ENCODE data around the gene SH2D3A. TPM values are rescaled to one million over a fixed set of nuclear protein-coding genes. Genes with fewer than 3 reads are reported as not detected.

The SH2D3A gene
- total RNA-seq, 1 experiment from 2014 or later, result 17.9 TPM

DNA sequence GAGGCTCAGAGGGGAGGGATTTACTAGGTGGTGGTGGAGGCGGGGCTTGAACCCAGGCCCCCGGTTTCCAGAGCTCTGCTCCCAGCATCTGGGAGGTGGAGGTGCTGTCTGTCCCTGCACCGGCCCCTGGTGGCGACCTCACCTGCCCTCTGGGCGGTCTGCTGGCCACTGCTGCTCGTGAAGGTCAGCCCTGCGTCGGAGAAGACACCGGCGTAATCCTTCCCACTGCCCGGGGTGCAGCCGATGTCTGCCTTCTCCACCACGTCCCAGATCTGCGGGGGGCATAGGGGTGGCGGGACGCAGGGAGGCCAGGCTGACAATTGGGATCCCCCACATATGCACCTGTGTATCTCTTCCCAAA, 59.6 kb downstream of the SH2D3A start:
- Histone ChIP-seq H3K4ac (ENCODE audit: low read depth, low read length) (no peak overlapping the region), H2AK5ac (ENCODE audit: insufficient read length, low read length) (no peak overlapping the region), H3K23ac (ENCODE audit: insufficient read length, low read depth, low read length) (no peak overlapping the region), H2BK5ac (ENCODE audit: insufficient read length, low read length) (no peak overlapping the region), H3K27me3 (ENCODE audit: insufficient read depth, low read length) (no peaks in the 10 kb centered on the region; the same call in 1 of the 2 replicates), H3T11ph (ENCODE audit: low read length) (no peak overlapping the region), H3K23me2 (ENCODE audit: insufficient read length, low read depth, low read length, poor library complexity, severe bottlenecking) (no peaks in the 10 kb centered on the region), H2BK120ac (ENCODE audit: low read depth, low read length, poor library complexity, severe bottlenecking) (no peak overlapping the region), H3K79me2 (ENCODE audit: insufficient read depth, low read length) (no peaks in the 10 kb centered on the region), H2BK15ac (ENCODE audit: low read depth, low read length) (no peak overlapping the region), H3K79me1 (ENCODE audit: insufficient read depth, low read depth, low read length, poor library complexity, severe bottlenecking) (no peaks in the 10 kb centered on the region), H4K8ac (replicated peaks; ENCODE audit: insufficient read length, low read depth, low read length) (no peak overlapping the region), H3K56ac (ENCODE audit: insufficient read length, low read depth, low read length) (no peak overlapping the region), H3K27ac (ENCODE audit: insufficient read length, low read depth, low read length) (no peak overlapping the region), H2BK20ac (ENCODE audit: low read depth, low read length, poor library complexity, severe bottlenecking) (no peak overlapping the region), H3K14ac (ENCODE audit: insufficient read depth, low read length) (no peak overlapping the region), H3K9me3 (ENCODE audit: control insufficient read depth, low read depth, low read length) (no peaks in the 10 kb centered on the region), H2AFZ (ENCODE audit: low read length) (no peak overlapping the region), H3K4me1 (ENCODE audit: insufficient read depth, low read length) (no peaks in the 10 kb centered on the region), H4K91ac (ENCODE audit: insufficient read length, low read depth, low read length) (no peak overlapping the region), H3K4me2 (ENCODE audit: insufficient read depth, insufficient read length, low read length) (no peak overlapping the region), H4K5ac (ENCODE audit: insufficient read length, low read depth, low read length) (no peak overlapping the region), H4K20me1 (ENCODE audit: control insufficient read depth, insufficient read depth, insufficient read length) (no peaks in the 10 kb centered on the region), H2BK12ac (ENCODE audit: insufficient read length, low read depth, low read length) (no peak overlapping the region), H3K9ac (ENCODE audit: extremely low read depth, insufficient read length, low read length) (no peak overlapping the region), H3K18ac (ENCODE audit: insufficient read length, low read depth, low read length) (no peak overlapping the region)
- no peak for TF ChIP-seq CTCF (conservative IDR thresholded peaks at IDR 0.05)
- H3K27ac Mint-ChIP-seq, result no peak overlapping the region
- H3K4me3 Mint-ChIP-seq, result no peak overlapping the region
- H3K27me3 Mint-ChIP-seq (ENCODE audit: low read depth), result peaks cover 44% of the 10 kb centered on the region
- no peaks in the 10 kb centered on the region; a peak in 1 of 7 replicates for H3K36me3 Mint-ChIP-seq (ENCODE audit: insufficient read depth in 1 of 3, low read depth in 3 of 3)
- WGBS (ENCODE audit: extremely low coverage, insufficient read length, low lambda C conversion rate), result no CpG with 5 or more reads among the region's 16 CpGs
- H3K4me1 Mint-ChIP-seq, result peaks cover 14 to 26% of the 10 kb centered on the region in 2 experiments
- peaks cover 1 to 10% of the 10 kb centered on the region in 2 experiments for H3K9me3 Mint-ChIP-seq
- DNase-seq, result no peak
